ENCODE results near the gene FOXD2. TPM values are rescaled to one million over a fixed set of nuclear protein-coding genes. Genes with fewer than 3 reads are reported as not detected.
A peak's percentile ranks its signal among the peaks of the same experiment; 100 is the strongest.

Gene FOXD2
- total RNA-seq, 1 donor from 2014 or later, result 4.9 TPM

GRCh38 chr1:47423872-47424271 lies 14.0 kb upstream of the FOXD2 start:
- H3K27me3 Mint-ChIP-seq, result peaks cover 78% of the 10 kb centered on the region
- H3K9me3 Mint-ChIP-seq, result no peaks in the 10 kb centered on the region
- H3K27ac Mint-ChIP-seq, result no peak overlapping the region
- H3K36me3 Mint-ChIP-seq, result no peaks in the 10 kb centered on the region
- no peak for TF ChIP-seq CTCF (conservative IDR thresholded peaks at IDR 0.05)
- no peak for DNase-seq (ENCODE audit: extremely low spot score, unreplicated experiment)
- H3K4me3 Mint-ChIP-seq, result no peak overlapping the region
- H3K4me1 Mint-ChIP-seq (ENCODE audit: unreplicated experiment), result peaks cover 8% of the 10 kb centered on the region

- Mint-ChIP-seq H3K4me3 (no peak overlapping the region), H3K27me3 (peaks cover 78% of the 10 kb centered on the region), H3K4me1 (ENCODE audit: unreplicated experiment) (peaks cover 8% of the 10 kb centered on the region), H3K27ac (no peak overlapping the region), H3K36me3 (no peaks in the 10 kb centered on the region), H3K9me3 (no peaks in the 10 kb centered on the region)
- no peak for DNase-seq (ENCODE audit: extremely low spot score, unreplicated experiment)
- TF ChIP-seq CTCF (conservative IDR thresholded peaks at IDR 0.05), result peak; percentile 84
Observed at GRCh38 chr1:47424336-47424982, 13.4 kb upstream of the FOXD2 start.

GRCh38 chr1:47431534-47431933 lies 6.3 kb upstream of the FOXD2 start:
- TF ChIP-seq CTCF (conservative IDR thresholded peaks at IDR 0.05), result no peak
- no peak overlapping the region for H3K4me3 Mint-ChIP-seq
- peaks cover 85% of the 10 kb centered on the region for H3K27me3 Mint-ChIP-seq
- no peak for DNase-seq (ENCODE audit: extremely low spot score, unreplicated experiment)
- no peaks in the 10 kb centered on the region for H3K36me3 Mint-ChIP-seq
- peaks cover 38% of the 10 kb centered on the region for H3K4me1 Mint-ChIP-seq (ENCODE audit: unreplicated experiment)
- no peak overlapping the region for H3K27ac Mint-ChIP-seq
- H3K9me3 Mint-ChIP-seq, result no peaks in the 10 kb centered on the region

- Mint-ChIP-seq H3K4me3 (peak overlapping the region; percentile 76), H3K36me3 (no peaks in the 10 kb centered on the region), H3K27ac (peak overlapping the region; percentile 56), H3K9me3 (no peaks in the 10 kb centered on the region), H3K4me1 (ENCODE audit: unreplicated experiment) (peaks cover 39% of the 10 kb centered on the region), H3K27me3 (peaks cover 84% of the 10 kb centered on the region)
- TF ChIP-seq CTCF (conservative IDR thresholded peaks at IDR 0.05), result peak; percentile 92
- peak; percentile 89 for DNase-seq (ENCODE audit: extremely low spot score, unreplicated experiment)
Observed at GRCh38 chr1:47432071-47433036, 5.5 kb upstream of the FOXD2 start.

- Mint-ChIP-seq H3K36me3 (no peaks in the 10 kb centered on the region), H3K27me3 (peaks cover 79% of the 10 kb centered on the region), H3K4me3 (peak overlapping the region; percentile 76), H3K27ac (peak overlapping the region; percentile 56), H3K9me3 (no peaks in the 10 kb centered on the region), H3K4me1 (ENCODE audit: unreplicated experiment) (peaks cover 36% of the 10 kb centered on the region)
- no peak for DNase-seq (ENCODE audit: extremely low spot score, unreplicated experiment)
- TF ChIP-seq CTCF (conservative IDR thresholded peaks at IDR 0.05), result no peak
Observed at GRCh38 chr1:47433037-47433421, 4.8 kb upstream of the FOXD2 start.
